NCI-H146 treated with DMSO at 0.1 percent for 48 hours (cell line): ENCODE measurements around the gene ZNF793.

Experiments used
- DNase-seq: peaks from one replicate; lab custom pipeline; 2025; ENCODE audit not compliant: unreplicated experiment; lab: John Stamatoyannopoulos, UW

The ZNF793 gene

GRCh38 chr19:37564624-37565369 lies 58.1 kb downstream of the ZNF793 start:
- no peak for DNase-seq

GRCh38 chr19:37565370-37565669 lies 58.6 kb downstream of the ZNF793 start:
- DNase-seq, result no peak

GRCh38 chr19:37572203-37572602 lies 65.5 kb downstream of the ZNF793 start:
- no peak for DNase-seq

GRCh38 chr19:37583340-37583739 lies 76.6 kb downstream of the ZNF793 start:
- no peak for DNase-seq
